SIG-M5 treated with dmso at 0.1 percent for 504 hours (cell line): Measurements from ENCODE around the gene FOXC2.
"Not testable (repeated sequence)": the region's sequence is repeated elsewhere in the genome, so short reads cannot be mapped to it uniquely, and the experiment has no call there.

Source experiments
- DNase-seq: peaks from one replicate; lab custom pipeline; 2025; ENCODE audit not compliant: unreplicated experiment; lab: John Stamatoyannopoulos, UW

Gene FOXC2

DNA sequence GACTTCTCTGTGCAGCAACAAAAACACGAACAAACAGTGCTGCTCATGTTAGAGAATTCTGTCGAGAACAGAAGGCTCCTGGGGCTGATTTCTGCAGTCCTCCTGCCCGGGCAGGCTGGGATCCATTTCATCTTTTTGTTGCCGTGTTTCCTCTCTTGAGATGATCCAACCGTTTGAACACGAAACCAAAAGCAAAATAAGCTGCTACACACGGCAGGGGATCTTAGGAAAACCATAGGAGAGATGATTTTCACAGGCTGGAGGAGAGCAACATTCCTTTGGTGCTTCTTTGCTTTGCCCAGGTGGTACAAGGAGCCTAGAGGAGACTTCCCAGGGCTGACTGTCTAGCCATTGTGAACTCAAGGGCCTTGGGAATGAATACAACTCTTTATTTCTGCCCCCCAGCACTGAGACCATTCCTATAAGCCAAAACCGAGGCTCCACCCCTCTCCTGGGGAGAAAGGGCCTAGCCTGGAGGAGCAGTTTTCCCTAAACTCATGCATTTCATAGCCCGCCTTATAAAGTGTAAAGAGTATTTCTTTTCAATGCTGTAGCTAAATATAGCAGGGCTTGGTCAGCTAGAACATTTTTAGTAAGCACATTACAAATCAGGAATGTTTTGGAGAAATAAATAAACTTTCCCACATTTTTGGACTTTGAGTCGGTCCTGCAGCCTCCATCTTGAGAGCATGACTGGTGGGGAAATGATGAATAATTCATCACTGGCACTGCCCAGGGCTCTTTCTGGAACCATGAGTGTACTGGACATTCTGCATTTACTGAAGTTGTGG lies 19.4 kb downstream of the FOXC2 start:
- no peak for DNase-seq

DNA sequence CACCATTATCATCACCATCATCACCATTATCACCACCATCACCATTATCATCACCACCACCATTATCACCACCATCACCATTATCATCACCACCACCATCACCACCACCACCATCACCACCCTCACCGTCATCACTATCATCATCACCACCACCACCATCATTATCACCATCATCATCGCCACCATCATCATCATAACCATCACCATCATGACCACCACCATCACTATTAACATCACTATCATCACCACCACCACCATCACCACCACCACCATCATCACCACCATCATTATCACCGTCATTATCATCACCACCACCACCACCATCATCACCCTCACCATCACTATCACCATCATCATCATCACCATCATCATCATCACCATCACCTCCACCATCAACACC lies 20.9 kb downstream of the FOXC2 start:
- no peak for DNase-seq

DNA sequence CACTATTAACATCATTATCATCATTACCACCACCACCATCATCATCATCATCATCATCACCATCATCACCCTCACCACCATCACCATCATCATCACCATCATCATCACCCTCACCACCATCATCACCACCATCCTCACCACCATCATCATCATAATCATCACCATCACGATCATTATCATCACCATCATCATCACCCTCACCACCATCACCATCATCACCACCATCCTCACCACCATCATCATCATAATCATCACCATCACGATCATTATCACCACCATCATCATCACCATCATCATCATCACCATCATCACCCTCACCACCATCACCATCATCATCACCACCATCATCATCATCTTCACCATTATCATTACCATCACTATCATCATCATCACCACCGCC lies 21.3 kb downstream of the FOXC2 start:
- DNase-seq: not testable (repeated sequence)

DNA sequence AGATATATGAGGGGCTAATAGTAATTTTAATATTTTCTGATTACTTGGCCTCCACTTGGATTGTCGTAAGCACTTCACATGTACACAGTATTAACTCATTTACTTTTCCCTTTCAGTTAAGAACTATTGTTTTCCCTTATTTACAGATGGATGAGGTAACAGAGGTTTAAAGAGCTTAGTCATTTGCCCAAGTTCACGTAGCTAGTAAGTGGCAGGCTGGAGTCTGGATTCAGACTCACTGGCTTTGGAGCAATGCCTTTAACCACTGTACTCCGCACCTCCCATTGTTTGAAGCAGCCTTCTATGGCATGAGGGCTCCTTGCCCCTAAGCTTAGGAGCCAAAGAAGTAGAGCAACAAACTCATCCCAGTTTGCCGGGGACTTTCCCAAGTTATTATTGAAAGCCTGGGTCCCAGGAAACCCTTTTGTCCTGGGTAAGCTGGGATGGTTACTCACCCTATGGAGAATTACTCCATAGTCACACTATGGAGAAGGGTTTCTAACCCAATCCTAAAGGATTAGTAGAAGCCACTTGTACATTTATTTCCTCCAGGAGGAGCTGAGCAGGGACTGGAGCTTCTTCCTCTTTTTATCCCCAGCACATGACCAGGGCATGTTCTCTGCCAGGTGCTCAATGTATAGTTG lies 24.0 kb downstream of the FOXC2 start:
- no peak for DNase-seq

DNA sequence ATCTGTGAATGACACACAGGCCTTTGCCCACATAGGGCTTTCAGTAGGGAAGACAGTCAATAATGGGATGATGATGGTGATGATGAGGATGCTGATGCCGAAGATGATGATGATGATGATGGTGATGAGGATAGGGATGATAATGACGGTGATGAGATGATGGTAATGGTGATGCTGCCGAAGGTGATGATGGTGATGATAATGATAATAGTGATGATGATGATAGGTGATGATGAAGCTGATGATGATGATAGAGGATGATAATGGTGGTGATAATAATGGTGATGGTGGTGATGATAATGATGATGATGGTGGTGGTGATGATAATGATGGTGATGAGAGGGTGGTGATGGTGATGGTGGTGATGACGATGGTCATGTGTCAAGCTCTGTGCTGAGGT lies 24.6 kb downstream of the FOXC2 start:
- DNase-seq: no peak

DNA sequence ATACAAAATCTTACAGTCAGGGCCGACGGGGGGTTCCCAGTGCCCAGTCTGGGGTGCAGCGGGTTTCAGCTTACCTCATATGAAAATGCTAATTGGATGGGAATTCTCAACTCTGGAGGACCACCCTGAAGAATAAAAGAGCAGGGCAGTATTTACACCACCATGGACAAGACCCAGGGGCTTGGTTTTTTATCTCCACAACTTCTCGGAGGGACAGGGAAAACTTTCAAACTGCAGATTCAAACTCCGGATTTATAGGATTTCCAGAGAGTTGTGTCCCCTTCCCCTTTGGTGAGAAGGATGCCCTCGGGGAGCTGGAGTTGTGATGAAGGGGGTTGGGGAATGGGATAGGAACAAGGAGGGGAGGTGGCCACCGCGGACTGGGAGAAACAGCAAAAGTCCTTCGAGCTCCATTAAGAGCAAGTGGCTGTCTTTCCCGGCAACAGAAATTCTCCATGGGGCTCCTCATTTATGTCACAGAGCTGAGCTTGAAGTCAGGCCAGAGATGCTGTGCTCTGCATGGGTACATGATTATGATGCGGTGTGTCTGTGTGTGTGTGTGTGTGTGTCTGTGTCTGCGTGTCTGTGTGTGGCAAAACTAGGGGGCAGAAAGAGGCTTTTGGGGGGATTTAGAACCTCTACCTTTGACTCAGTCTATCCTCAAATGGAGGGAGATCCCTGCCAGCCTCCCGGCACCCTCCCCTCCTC lies 27.4 kb downstream of the FOXC2 start:
- DNase-seq: no peak

DNA sequence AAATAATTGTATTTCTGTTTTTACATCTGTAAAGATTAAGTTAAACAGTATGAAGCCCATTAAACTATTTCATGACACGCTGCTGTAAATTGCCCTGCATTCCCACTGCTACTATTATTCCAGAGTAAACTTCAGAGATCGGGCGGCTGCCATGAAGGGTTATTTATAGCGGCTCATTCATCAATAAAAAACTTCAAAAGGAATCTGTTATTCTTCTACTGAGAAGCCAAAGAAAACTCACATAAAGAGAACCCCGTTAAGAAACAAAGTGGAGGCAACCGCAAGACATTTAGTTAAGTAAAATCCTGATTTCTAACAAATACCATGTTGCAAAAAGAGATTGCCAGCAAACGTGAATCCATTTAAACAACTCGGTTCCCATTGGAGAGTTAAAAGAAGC lies 28.1 kb downstream of the FOXC2 start:
- no peak for DNase-seq

DNA sequence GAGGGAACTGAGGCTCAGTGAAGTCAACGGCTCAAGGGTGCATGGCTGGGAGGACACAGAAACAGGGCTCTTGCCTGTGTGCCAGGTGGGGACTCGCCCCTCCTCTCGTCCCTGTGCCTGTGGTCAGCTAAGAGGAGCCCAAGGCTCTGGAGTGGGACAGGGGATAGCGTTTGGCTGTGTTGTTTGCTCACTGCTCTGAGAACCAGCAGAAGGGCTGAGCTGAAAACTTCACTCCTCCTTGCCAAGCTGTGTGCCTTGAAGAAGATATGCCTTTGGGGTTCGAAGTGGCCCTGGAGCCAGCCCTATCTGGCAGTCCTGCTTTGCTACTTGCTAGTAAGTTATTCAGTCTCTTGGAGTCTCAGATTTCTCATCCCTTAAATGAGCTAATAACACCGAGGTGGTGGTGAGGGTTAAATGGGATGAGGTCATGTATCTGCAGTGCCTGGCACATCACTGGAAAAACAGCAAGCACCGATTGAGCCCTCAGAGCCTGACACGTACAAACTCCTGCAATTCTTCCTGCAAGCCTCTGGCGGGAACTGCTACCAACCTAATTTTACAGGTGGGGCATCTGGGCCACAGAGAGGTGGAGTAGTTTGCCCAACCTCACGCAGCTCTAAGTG lies 29.5 kb downstream of the FOXC2 start:
- no peak for DNase-seq

DNA sequence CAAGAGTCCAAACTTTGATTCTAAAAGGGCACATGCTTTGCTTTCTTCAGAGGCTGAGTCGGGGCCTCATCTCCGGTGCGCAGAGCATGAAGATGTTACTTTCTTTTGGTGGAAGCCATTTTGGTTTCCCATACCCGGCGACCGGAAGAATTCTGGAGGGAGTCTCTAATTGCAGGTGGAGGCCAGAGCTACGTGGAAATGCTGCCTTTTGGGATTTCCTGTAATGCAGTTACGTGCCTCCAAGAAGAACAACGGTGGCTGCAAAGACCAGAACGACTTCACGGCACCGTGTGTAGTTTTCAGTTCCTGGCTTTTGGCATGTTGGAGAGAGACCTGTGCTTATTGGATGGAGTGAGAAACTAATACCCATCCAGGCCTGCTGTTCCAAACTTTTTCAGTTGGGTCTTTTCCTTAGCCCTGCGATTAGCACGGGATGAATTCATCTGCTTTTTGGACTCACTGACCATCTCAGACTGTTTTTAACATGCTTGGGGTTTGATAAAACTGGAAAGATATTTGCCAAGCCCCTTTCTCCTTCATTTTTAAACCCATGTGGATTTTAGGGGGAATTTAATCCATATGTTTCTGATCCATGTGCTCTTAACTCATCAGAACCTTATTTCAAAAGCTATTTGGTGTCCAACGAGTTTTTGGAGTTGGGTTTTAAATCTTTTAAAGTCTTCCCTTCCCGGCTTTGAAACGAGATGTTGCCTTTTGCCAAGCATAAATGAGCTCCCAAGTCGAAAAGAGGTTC lies 30.7 kb downstream of the FOXC2 start:
- no peak for DNase-seq

DNA sequence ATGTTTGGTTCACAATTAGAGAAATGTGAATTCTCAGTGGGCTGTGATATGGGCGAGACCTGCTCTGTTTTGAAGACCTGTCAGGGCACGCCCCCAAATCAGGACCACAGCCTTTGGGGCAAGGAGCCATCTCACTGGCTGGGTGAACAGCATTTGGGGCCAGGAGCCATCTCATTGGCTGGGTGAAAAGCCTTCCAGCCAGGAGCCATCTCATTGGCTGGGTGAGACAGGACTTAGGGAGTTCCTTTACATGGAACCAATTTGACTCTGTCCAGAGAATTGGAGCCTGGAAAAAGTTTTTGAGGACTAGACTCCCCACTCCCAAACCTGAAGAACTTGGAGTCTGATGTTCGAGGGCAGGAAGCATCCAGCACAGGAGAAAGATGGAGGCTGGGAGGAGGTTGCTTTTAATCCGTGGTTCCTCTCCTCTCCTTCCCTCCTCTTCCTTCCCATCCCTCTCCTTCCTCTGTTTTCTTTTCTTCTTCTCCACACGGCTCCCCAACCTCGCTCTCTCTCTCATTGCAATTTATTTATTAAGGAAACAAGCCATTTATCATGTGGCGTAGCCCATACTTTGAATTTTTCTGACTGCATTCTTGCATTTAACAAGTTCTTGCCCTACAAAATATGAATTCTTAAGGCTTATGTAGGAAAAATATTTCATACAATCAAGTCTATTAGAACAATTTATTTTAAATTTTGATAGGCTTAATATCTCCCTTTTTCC lies 31.4 kb downstream of the FOXC2 start:
- DNase-seq: no peak

DNA sequence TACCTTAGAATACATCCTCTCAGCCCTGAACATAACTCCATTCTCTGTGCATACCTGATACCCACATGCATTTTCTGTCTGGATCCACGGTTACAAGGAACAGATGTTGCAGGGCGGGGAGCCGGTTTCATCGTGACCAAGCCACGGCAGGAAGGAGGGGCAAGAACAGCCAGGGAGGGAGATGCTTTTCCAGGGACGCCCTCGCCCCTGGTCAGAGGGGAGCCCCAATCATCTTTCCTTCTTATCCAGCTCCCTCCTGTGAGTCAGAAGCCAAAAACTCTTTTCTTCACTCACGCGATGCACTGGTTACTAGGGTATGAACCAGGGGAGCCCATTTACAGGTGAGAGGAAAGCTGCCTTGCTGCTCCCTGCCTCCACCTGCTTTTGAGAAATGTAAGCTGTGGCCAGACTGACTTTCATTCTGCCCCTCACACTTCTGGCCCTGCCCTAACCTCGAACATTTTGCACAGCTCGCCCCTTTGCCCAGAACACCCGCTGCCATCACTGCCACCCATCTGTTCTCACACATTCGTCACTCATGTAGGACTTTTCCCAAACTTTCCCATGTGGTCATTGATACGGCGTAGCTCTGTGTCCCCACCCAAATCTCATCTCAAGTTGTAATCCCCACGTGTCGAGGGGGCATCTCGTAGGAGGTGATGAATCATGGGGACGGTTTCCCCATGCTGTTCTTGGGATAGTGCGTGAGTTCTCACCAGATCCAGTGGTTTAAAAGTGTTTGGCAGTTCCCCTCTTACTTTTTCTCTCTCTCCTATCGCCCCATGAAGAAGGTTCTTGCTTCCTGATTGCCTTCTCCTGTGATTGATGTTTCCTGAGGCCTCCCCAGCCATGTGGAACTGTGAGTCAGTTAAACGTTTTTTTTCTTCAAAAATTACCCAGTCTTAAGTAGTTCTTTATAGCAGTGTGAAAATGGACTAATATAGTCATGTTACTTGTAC lies 32.3 kb downstream of the FOXC2 start:
- no peak for DNase-seq

DNA sequence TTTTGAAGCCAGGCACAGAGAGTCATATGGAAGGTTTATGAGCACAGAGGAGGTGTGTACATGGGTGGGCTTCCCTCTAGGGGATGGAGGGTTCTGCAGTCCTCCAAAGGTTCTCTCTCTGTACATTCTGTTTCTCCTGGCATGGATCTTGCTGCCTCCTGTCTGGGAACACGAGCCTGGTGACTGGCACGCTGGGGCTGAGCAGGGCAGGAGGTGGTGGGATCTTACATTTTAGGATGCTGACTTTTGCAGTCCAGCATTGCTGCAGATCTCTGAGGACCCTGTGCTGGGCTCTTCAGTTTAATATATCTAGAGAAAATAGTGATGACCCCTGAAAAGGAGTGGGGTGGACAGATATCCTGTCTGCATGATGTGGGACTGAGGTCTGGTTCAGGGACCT lies 34.7 kb downstream of the FOXC2 start:
- no peak for DNase-seq

DNA sequence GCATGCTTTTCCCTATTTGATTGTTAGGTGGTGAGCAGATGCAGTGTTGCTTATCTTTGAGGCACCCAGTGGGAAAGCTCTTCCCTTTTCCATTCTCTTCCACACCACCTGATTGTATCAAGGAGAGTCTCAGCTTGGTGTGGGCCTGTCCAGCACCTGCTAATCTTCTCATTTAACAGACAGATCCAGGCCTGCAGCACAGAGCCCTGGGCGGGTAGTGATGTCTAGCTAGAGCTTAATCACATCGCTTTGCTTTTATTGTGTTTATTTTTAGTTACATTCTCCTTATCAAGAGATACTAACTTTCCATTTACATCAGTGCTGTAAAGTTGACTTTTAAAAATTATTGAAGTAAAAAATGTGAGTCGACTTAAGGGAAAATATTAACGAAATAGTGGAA lies 35.9 kb downstream of the FOXC2 start:
- no peak for DNase-seq

DNA sequence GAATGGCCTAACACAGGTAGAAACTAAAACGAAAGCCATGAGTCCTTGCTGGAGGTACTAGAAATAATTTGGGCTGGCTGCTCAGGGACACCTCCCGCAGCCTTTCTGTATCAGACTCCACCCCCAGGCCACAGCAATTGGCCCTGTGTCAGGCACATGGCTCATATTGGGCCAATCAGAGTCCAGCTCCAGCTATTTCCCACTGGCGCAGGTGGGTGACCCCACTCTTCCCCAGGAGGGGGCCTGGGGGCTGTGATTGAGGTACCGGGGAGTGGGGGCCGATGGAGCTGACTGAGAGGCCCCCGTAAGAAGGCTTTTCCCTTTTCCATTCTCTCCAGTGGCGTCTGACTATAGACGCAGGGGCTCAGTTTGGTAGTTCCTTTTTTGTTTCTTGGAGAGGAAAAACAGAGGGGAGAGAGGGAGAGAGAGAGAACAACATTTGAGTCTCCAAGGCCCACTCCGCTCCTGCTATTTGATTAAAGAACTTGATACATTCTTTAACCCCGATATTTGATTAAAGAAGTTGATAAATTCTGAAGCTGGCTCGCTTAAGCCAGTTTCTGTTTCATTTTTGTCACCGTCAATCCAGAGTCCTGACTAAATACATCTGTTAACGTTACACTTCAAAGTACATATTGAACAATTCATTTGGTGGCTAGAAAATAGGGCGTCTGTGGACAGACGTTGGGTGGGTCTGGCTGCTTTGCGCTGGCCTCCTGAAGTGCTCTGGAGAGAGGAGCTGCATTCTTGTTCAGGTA lies 38.0 kb downstream of the FOXC2 start:
- no peak for DNase-seq

DNA sequence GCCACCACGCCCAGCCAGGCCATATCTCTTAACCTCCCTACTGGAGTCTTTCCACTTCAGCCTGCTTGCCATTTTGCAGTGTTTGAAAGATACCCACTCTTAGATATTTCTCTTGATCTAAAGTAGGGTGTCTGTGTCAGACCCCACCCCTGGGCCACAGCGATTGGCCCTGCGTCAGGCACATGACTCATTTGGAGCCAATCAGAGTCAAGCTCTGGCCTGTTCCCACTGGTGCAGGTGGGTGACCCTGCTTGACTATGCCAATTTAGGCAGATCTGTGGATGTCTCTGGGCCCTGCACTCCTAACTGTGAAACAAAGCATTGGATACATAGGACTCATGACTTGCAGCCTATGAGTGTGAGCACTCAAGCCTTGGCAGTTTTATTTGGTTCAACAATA lies 39.3 kb downstream of the FOXC2 start:
- no peak for DNase-seq

DNA sequence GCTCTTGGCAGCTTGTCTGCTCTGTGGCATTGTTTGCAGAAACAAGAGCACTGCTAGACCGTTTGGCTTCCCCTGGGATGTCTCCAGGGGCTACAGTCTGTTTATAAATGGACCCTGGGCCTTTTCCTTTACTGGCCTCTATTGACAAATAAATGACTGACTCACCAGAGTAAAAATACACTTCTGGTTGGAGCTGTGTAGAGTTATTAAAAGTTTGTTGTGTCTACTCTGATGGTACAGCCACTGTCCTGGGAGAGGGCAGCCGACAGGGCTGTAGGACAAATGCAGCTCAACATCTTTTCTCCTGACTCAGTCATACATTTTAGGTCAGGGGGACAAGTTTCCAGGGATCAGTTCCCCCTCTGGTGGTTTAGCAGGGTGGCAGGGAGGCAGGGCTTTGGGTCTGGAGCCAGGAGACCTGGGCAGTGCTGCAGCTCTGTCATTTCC lies 41.7 kb downstream of the FOXC2 start:
- DNase-seq: no peak

DNA sequence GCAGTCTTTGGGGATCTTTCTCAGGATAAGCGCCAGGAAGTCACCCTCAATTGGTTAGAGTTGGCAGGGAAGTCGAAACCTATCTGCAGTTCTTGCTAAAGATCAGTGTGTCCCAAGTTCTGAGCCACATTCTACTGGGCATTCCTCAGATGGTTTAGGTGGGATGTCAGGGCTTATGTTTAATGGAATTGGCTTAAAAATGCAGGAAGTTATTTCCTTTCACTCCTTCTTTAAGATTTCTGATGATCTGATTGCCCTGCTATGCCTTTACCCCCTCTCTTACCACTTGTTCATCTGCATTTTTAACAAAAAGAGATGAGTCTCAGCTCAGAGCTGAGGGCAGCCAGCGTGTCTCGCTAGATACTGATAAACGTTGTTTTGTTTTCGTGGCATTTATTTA lies 42.5 kb downstream of the FOXC2 start:
- DNase-seq: no peak

DNA sequence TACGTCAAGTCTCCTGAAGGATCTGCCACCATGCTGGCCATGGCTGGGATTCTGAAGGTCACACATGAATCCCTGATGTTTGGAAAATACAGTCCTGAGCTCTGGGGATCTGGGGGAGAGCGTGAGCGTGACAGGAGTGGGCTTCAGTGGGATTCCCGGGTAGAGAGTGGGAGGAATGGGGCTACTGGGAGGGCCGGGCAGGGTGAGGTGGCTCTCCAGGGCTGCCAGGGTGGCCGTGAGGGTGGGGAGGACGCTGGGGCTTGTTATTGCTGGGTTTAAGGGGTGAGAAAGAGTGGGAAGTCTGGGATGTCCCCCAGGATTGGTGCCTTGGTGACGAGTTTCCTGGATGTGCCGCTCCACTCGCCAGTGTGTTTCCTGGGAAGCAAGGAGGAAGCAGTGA lies 43.0 kb downstream of the FOXC2 start:
- DNase-seq: no peak
